ENCODE data around the gene BCAN.
A peak's percentile ranks its signal among the peaks of the same experiment; 100 is the strongest.
"Not testable (repeated sequence)": the region's sequence is repeated elsewhere in the genome, so short reads cannot be mapped to it uniquely, and the experiment has no call there.

The BCAN gene

GRCh38 chr1:156618853-156619581 is 22.9 kb upstream of the BCAN start, which contains the start of gene HAPLN2:
Gene HAPLN2 (plus strand): TSS chr1:156619415. CDS start chr1:156623491, 4,076 bp downstream.
- DNase-seq: peak; percentile 24

GRCh38 chr1:156619582-156619955 is 22.3 kb upstream of the BCAN start:
- no peak for DNase-seq

- no peak for DNase-seq
These were observed 19.2 kb upstream of the BCAN start for GRCh38 chr1:156622581-156623297.

- DNase-seq: peak; percentile 52
These were observed 17.7 kb upstream of the BCAN start for GRCh38 chr1:156623946-156624813.

GRCh38 chr1:156624814-156625435 is 17.0 kb upstream of the BCAN start:
- no peak for DNase-seq

GRCh38 chr1:156625436-156626078 is 16.4 kb upstream of the BCAN start:
- peak; percentile 77 for DNase-seq

- no peak for DNase-seq
These were observed 15.9 kb upstream of the BCAN start for GRCh38 chr1:156626079-156626438.

GRCh38 chr1:156627313-156627880 is 14.5 kb upstream of the BCAN start:
- peak; percentile 39 for DNase-seq

GRCh38 chr1:156629823-156630449 is 12.0 kb upstream of the BCAN start:
- no peak for DNase-seq

- DNase-seq: not testable (repeated sequence)
These were observed 10.8 kb upstream of the BCAN start for GRCh38 chr1:156631152-156631551.

- DNase-seq: no peak
These were observed 9.6 kb upstream of the BCAN start for GRCh38 chr1:156632355-156632754.

GRCh38 chr1:156638189-156638985 is 3.5 kb upstream of the BCAN start:
- no peak for DNase-seq

- DNase-seq: no peak
These were observed 2.3 kb upstream of the BCAN start for GRCh38 chr1:156639601-156640101.

GRCh38 chr1:156640842-156641706 is 843 bp upstream of the BCAN start:
- DNase-seq: no peak

GRCh38 chr1:156642265-156643048 is 540 bp downstream of the BCAN start:
- no peak for DNase-seq

GRCh38 chr1:156643049-156643777 is 1.3 kb downstream of the BCAN start:
- DNase-seq: no peak

- DNase-seq: no peak
These were observed 1.8 kb downstream of the BCAN start for GRCh38 chr1:156643778-156644092.

GRCh38 chr1:156644146-156644545 is 2.2 kb downstream of the BCAN start:
- DNase-seq: no peak

Data from activated CD8-positive, alpha-beta memory T cell treated with anti-CD3 and anti-CD28 coated beads, Interleukin-2, amount 50 U/mL, for 4 hours (primary cell).